Colonic mucosa (tissue), 4 donors: Measurements from ENCODE around the gene ITGBL1. TPM values are rescaled to one million over a fixed set of nuclear protein-coding genes. Genes with fewer than 3 reads are reported as not detected.

ENCODE experiments used
- DNase-seq: peaks from one replicate; pipeline ENCODE4 v3.0.0-alpha.2; 2020
- H3K27ac ChIP-seq: fragments of 200-600 bp; one replicate; pipeline ENCODE4 v1.8.0; 2021
- H3K27me3 ChIP-seq: fragments of 200-600 bp; one replicate; pipeline ENCODE4 v1.8.0; 2021
- H3K36me3 ChIP-seq: fragments of 200-600 bp; one replicate; pipeline ENCODE4 v1.8.0; 2021
- H3K4me1 ChIP-seq: fragments of 200-600 bp; one replicate; pipeline ENCODE4 v1.8.0; 2021; ENCODE audit warnings: mild to moderate bottlenecking
- H3K4me3 ChIP-seq: fragments of 200-600 bp; one replicate; pipeline ENCODE4 v1.8.0; 2021
- H3K9ac ChIP-seq, 2 donors: one replicate each; pipeline ENCODE4 v1.7.0; 2013; ENCODE audit warnings: control low read depth in 2 of 2, low read depth in 2 of 2, low read length in 2 of 2
- H3K9me3 ChIP-seq: fragments of 200-600 bp; one replicate; pipeline ENCODE4 v1.8.0; 2021
- CTCF ChIP-seq: fragments of 200-600 bp; IDR thresholded peaks from one replicate; pipeline ENCODE4 v1.8.0; 2022; ENCODE audit warnings: antibody characterized with exemption, mild to moderate bottlenecking
- intact Hi-C: fragments of 100-400 bp; cut with DNase I; formaldehyde crosslinking; loops from one replicate; pipeline ENCODE4 v1.14.1; 2022
- total RNA-seq, 2 donors: library from RNA; stranded (reverse); fragmentation: NEBNext Ultra II Directional in 1 of 2; extraction: Animal tissue kit (Norgen Biotek cat#: 25700) in 1 of 2; gene quantifications; one replicate each; pipeline ENCODE4 v1.2.1, GENCODE V29; 2021
- donor health status: healthy.
- donor health status: DM: no; HTN: no; CAD: no.
- donor health status: DM: no; HTN: no; CAD: no.

The ITGBL1 gene
- total RNA-seq, 2 donors from 2014 or later, result 0.25 to 0.72 TPM

GRCh38 chr13:101703081-101703480, 250.6 kb downstream of the ITGBL1 start:
- Histone ChIP-seq H3K9ac (no peak overlapping the region), H3K27me3 (no peaks in the 10 kb centered on the region), H3K36me3 (no peaks in the 10 kb centered on the region), H3K27ac (no peak overlapping the region), H3K9me3 (no peaks in the 10 kb centered on the region), H3K4me3 (no peak overlapping the region), H3K4me1 (no peaks in the 10 kb centered on the region)
- no peak for TF ChIP-seq CTCF
- no peak for DNase-seq
- intact Hi-C loops, result no loop called here

GRCh38 chr13:101703838-101704237, 251.4 kb downstream of the ITGBL1 start:
- no peak overlapping the region for H3K4me3 ChIP-seq
- no peak for TF ChIP-seq CTCF
- no peak for DNase-seq
- no peaks in the 10 kb centered on the region for H3K27me3 ChIP-seq
- H3K27ac ChIP-seq, result no peak overlapping the region
- no peaks in the 10 kb centered on the region for H3K4me1 ChIP-seq
- no peak overlapping the region for H3K9ac ChIP-seq
- no peaks in the 10 kb centered on the region for H3K9me3 ChIP-seq
- intact Hi-C loops, result no loop called here
- H3K36me3 ChIP-seq, result no peaks in the 10 kb centered on the region

GRCh38 chr13:101706651-101707050, 254.2 kb downstream of the ITGBL1 start:
- no peak overlapping the region for H3K4me3 ChIP-seq
- no peak overlapping the region for H3K27ac ChIP-seq
- no peaks in the 10 kb centered on the region for H3K4me1 ChIP-seq
- DNase-seq, result no peak
- intact Hi-C loops, result no loop called here
- no peak for TF ChIP-seq CTCF
- no peaks in the 10 kb centered on the region for H3K27me3 ChIP-seq
- no peaks in the 10 kb centered on the region for H3K9me3 ChIP-seq
- H3K36me3 ChIP-seq, result no peaks in the 10 kb centered on the region
- H3K9ac ChIP-seq, result no peak overlapping the region

- TF ChIP-seq CTCF, result no peak
- no peak overlapping the region for H3K27ac ChIP-seq
- intact Hi-C loops, result no loop called here
- H3K36me3 ChIP-seq, result no peaks in the 10 kb centered on the region
- no peaks in the 10 kb centered on the region for H3K4me1 ChIP-seq
- no peaks in the 10 kb centered on the region for H3K9me3 ChIP-seq
- no peak for DNase-seq
- no peak overlapping the region for H3K9ac ChIP-seq
- H3K4me3 ChIP-seq, result no peak overlapping the region
- no peaks in the 10 kb centered on the region for H3K27me3 ChIP-seq
These were observed 255.2 kb downstream of the ITGBL1 start for GRCh38 chr13:101707659-101708058.

GRCh38 chr13:101708115-101708514, 255.6 kb downstream of the ITGBL1 start:
- Histone ChIP-seq H3K9ac (no peak overlapping the region), H3K9me3 (no peaks in the 10 kb centered on the region), H3K27ac (no peak overlapping the region), H3K36me3 (no peaks in the 10 kb centered on the region), H3K27me3 (no peaks in the 10 kb centered on the region), H3K4me3 (no peak overlapping the region), H3K4me1 (no peaks in the 10 kb centered on the region)
- TF ChIP-seq CTCF, result no peak
- intact Hi-C loops, result no loop called here
- DNase-seq, result no peak

GRCh38 chr13:101709952-101710351, 257.5 kb downstream of the ITGBL1 start:
- Histone ChIP-seq H3K4me3 (no peak overlapping the region), H3K27me3 (no peaks in the 10 kb centered on the region), H3K9me3 (no peaks in the 10 kb centered on the region), H3K9ac (no peak overlapping the region), H3K4me1 (no peaks in the 10 kb centered on the region), H3K36me3 (no peaks in the 10 kb centered on the region), H3K27ac (no peak overlapping the region)
- intact Hi-C loops, result no loop called here
- no peak for DNase-seq
- no peak for TF ChIP-seq CTCF
